HepG2 (cell line): ENCODE data around the gene MYLK.

Experiments
- CTCF ChIP-seq: sonication (generic); formaldehyde crosslinking; IDR thresholded peaks from 2 replicates; pipeline ENCODE4 v1.5.0; 2020; ENCODE audit warnings: mild to moderate bottlenecking, missing genetic modification reagents, moderate library complexity
- ERF ChIP-seq: IDR thresholded peaks from 2 replicates; pipeline ENCODE4 v1.6.1; 2018; ENCODE audit warnings: missing biosample characterization, missing genetic modification reagents
- KDM1A ChIP-seq: IDR thresholded peaks from 2 replicates; pipeline ENCODE4 v1.6.1; 2016; ENCODE audit warnings: missing compliant biosample characterization
- PTBP1 ChIP-seq: fragments of 200-400 bp; formaldehyde crosslinking; IDR thresholded peaks from 2 replicates; pipeline ENCODE4 v1.6.1; 2018; ENCODE audit warnings: low read length, low read depth; ENCODE audit not compliant: poor library complexity, severe bottlenecking
- RELA ChIP-seq: sonication (generic); formaldehyde crosslinking; IDR thresholded peaks from 2 replicates; pipeline ENCODE4 v1.4.0; 2020; ENCODE audit warnings: missing genetic modification reagents
- RFX5 ChIP-seq: IDR thresholded peaks from 2 replicates; pipeline ENCODE4 v1.6.1; 2011; ENCODE audit warnings: low read depth, low read length, improper control_type of control experiment
- SNAPC4 ChIP-seq: sonication (generic); formaldehyde crosslinking; IDR thresholded peaks from 2 replicates; pipeline ENCODE4 v1.4.0; 2020; ENCODE audit warnings: mild to moderate bottlenecking, missing genetic modification reagents

GRCh38 chr3:123764647-123765046 lies 119.5 kb downstream of the MYLK start:
- no peak for TF ChIP-seq PTBP1
- no peak for TF ChIP-seq ERF (CRISPR knock-in tag)
- TF ChIP-seq KDM1A: no peak
- TF ChIP-seq SNAPC4 (CRISPR knock-in tag): no peak
- TF ChIP-seq RFX5: no peak
- TF ChIP-seq RELA (CRISPR knock-in tag): no peak
- no peak for TF ChIP-seq CTCF (CRISPR knock-in tag)
